Colonic mucosa (tissue), 4 donors: ENCODE data around the gene ATG4A. TPM values are rescaled to one million over a fixed set of nuclear protein-coding genes. Genes with fewer than 3 reads are reported as not detected.

Experiments
- DNase-seq: peaks from one replicate; pipeline ENCODE4 v3.0.0-alpha.2; 2020
- H3K27ac ChIP-seq: fragments of 200-600 bp; one replicate; pipeline ENCODE4 v1.8.0; 2021
- H3K27me3 ChIP-seq: fragments of 200-600 bp; one replicate; pipeline ENCODE4 v1.8.0; 2021
- H3K36me3 ChIP-seq: fragments of 200-600 bp; one replicate; pipeline ENCODE4 v1.8.0; 2021
- H3K4me1 ChIP-seq: fragments of 200-600 bp; one replicate; pipeline ENCODE4 v1.8.0; 2021; ENCODE audit warnings: mild to moderate bottlenecking
- H3K4me3 ChIP-seq: fragments of 200-600 bp; one replicate; pipeline ENCODE4 v1.8.0; 2021
- H3K9ac ChIP-seq, 2 donors: one replicate each; pipeline ENCODE4 v1.7.0; 2013; ENCODE audit warnings: control low read depth in 2 of 2, low read depth in 2 of 2, low read length in 2 of 2
- H3K9me3 ChIP-seq: fragments of 200-600 bp; one replicate; pipeline ENCODE4 v1.8.0; 2021
- intact Hi-C: fragments of 100-400 bp; cut with DNase I; formaldehyde crosslinking; loops from one replicate; pipeline ENCODE4 v1.14.1; 2022
- total RNA-seq, 2 donors: library from RNA; stranded (reverse); fragmentation: NEBNext Ultra II Directional in 1 of 2; extraction: Animal tissue kit (Norgen Biotek cat#: 25700) in 1 of 2; gene quantifications; one replicate each; pipeline ENCODE4 v1.2.1, GENCODE V29; 2021
- TF ChIP-seq, protein P1 (sequence below): fragments of 200-600 bp; IDR thresholded peaks from one replicate; pipeline ENCODE4 v1.8.0; 2022; ENCODE audit warnings: antibody characterized with exemption, mild to moderate bottlenecking
- donor health status: healthy.
- donor health status: DM: no; HTN: no; CAD: no.
- donor health status: DM: no; HTN: no; CAD: no.

ATG4A gene
- total RNA-seq, 2 donors from 2014 or later = 15.7 to 19.0 TPM

DNA sequence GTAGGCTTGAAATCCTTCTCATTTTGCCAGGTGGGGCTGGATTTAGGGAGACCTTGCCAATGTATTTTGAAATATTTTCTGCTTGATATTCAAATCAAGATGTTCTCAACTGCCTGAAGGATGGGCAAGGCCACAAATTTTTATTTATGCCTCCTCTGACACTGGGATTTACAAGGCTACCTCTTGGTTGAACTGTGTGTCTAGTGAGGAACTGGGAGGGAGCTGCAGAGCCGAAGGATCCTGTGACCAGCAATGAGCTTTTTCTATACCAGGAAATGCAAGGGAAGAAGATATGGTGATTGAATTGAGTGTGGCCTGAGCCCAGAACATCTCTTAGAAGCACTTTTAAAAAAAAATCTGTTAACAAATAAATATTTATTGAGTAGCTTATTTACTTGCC is 31.8 kb upstream of the ATG4A start:
- TF ChIP-seq, protein P1, sequence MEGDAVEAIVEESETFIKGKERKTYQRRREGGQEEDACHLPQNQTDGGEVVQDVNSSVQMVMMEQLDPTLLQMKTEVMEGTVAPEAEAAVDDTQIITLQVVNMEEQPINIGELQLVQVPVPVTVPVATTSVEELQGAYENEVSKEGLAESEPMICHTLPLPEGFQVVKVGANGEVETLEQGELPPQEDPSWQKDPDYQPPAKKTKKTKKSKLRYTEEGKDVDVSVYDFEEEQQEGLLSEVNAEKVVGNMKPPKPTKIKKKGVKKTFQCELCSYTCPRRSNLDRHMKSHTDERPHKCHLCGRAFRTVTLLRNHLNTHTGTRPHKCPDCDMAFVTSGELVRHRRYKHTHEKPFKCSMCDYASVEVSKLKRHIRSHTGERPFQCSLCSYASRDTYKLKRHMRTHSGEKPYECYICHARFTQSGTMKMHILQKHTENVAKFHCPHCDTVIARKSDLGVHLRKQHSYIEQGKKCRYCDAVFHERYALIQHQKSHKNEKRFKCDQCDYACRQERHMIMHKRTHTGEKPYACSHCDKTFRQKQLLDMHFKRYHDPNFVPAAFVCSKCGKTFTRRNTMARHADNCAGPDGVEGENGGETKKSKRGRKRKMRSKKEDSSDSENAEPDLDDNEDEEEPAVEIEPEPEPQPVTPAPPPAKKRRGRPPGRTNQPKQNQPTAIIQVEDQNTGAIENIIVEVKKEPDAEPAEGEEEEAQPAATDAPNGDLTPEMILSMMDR = no peak
- no peaks in the 10 kb centered on the region for H3K36me3 ChIP-seq
- no peaks in the 10 kb centered on the region for H3K4me1 ChIP-seq
- no peak overlapping the region for H3K27ac ChIP-seq
- H3K9me3 ChIP-seq = no peaks in the 10 kb centered on the region
- no peak overlapping the region for H3K9ac ChIP-seq
- intact Hi-C loops = no loop called here
- H3K4me3 ChIP-seq = no peak overlapping the region
- H3K27me3 ChIP-seq = no peaks in the 10 kb centered on the region
- no peak for DNase-seq

DNA sequence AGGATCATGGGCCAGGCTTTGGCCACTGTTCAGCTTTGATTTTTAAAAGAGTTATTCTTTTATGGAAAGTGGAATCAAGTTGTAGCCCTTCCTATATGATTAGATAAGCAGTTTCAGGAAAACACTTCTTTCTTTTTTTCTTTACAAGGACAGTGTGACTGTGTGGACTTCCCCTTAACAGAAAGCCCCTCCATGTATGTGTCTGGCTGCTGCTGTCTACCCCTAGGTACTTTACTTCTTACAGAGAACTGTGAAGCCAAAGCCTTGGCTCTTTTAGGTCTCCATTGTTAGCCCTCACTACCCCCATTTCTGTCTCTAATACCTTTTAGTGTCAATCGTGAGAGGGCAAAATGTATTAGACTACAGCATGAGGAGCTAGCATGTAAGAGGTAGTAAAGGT is 27.6 kb upstream of the ATG4A start:
- intact Hi-C loops = no loop called here
- Histone ChIP-seq H3K4me3 (no peak overlapping the region), H3K9me3 (no peaks in the 10 kb centered on the region), H3K27ac (no peak overlapping the region), H3K27me3 (peaks cover 3% of the 10 kb centered on the region), H3K36me3 (no peaks in the 10 kb centered on the region), H3K9ac (no peak overlapping the region), H3K4me1 (no peaks in the 10 kb centered on the region)
- TF ChIP-seq, protein P1 = no peak
- DNase-seq = no peak

DNA sequence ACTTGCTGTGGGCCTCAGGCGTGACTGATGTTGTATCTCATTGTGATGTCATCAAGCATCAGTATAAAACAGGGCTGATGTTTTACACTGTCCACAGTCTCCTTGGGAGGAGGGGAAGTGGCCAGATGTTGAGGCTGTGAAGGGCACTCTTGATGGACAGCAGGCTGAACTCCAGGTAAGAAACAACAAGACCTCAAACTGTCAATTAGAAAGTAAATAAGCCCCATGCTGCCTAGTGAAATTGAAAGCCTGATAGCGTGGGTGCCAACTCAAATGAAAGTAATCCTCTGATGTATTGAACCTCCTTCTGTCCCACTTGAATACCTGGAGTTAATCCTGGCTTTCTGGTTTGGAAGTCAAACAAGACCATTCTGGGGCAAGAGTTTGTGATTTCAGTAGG is 27.0 kb upstream of the ATG4A start:
- intact Hi-C loops = loop anchor here (5.0 kb wide), 1 partner anchor 47 kb away; no protein-coding TSS in a partner anchor

DNA sequence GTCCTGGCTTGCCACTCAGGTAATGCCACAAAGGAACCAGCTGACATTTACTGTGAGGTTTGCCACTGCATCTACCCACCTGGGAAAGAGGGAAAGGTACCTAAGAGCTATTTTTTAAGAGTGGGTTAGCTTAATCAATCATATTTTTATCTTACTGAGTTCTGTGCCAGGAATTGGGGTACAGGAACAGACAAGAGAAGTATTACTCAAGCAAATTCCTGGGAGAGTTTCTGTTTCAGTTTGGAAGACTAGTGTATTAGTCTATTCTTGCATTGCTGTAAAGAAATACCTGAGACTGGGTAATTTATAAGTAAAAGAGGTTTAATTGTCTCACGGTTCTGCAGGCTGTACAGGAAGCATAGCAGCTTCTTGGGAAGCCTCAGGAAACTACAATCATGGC is 23.5 kb upstream of the ATG4A start:
- Histone ChIP-seq H3K9me3 (no peaks in the 10 kb centered on the region), H3K27ac (no peak overlapping the region), H3K27me3 (peaks cover 3% of the 10 kb centered on the region), H3K36me3 (no peaks in the 10 kb centered on the region), H3K9ac (no peak overlapping the region), H3K4me1 (no peaks in the 10 kb centered on the region), H3K4me3 (no peak overlapping the region)
- DNase-seq = no peak
- intact Hi-C loops = loop anchor here (5.0 kb wide), 1 partner anchor 51 kb away; no protein-coding TSS in a partner anchor
- TF ChIP-seq, protein P1 = no peak

More for the DNA sequence above, 27.0 kb upstream of the ATG4A start:
- Histone ChIP-seq H3K4me3 (no peak overlapping the region), H3K27me3 (peaks cover 3% of the 10 kb centered on the region), H3K9me3 (no peaks in the 10 kb centered on the region), H3K27ac (no peak overlapping the region), H3K36me3 (no peaks in the 10 kb centered on the region), H3K4me1 (no peaks in the 10 kb centered on the region), H3K9ac (no peak overlapping the region)
- TF ChIP-seq, protein P1 = no peak
- no peak for DNase-seq

DNA sequence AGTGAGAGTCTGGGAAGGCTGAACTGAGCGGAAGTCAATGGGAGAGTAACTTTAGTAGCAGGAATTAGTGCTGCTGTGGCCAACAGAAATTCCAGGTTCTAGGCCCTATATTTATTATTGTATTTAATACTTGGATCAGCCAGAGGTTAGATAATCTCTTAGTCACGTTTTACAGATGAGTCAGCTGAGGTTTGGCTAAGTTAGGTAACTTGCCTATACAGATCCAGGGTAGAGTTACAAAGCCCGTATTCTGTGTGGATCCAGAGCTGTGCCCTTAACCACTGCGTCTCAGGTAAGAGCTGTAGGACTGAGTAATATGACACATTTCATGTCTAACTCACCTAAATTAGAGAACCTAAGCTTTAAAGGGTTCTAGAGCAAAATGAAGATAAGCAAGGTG is 20.7 kb upstream of the ATG4A start:
- no peak overlapping the region for H3K4me3 ChIP-seq
- no peaks in the 10 kb centered on the region for H3K9me3 ChIP-seq
- H3K27ac ChIP-seq = no peak overlapping the region
- no peaks in the 10 kb centered on the region for H3K4me1 ChIP-seq
- DNase-seq = no peak
- H3K36me3 ChIP-seq = no peaks in the 10 kb centered on the region
- TF ChIP-seq, protein P1 = no peak
- no peak overlapping the region for H3K9ac ChIP-seq
- intact Hi-C loops = no loop called here
- peaks cover 2% of the 10 kb centered on the region for H3K27me3 ChIP-seq

DNA sequence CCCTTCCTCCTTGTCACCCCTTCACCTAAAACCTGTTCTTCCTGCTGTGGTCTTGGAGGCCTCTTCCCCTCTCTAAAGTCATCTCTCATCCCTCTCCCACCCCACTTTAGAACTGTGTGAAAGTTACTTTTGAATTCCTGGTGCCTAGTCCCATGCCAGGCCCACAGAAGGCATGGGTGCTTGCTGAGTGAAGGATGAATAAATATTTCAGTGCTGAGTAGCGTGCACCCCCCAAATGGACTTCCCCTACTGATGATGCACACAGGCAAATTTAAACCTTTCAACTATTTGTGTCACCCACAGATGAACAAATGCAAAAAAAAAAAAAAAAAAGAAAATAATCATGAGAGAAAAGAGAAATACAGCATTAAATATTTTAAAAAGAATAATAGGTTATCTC is 20.0 kb upstream of the ATG4A start:
- TF ChIP-seq, protein P1 = no peak
- no peak overlapping the region for H3K9ac ChIP-seq
- DNase-seq = no peak
- no peaks in the 10 kb centered on the region for H3K27me3 ChIP-seq
- no peaks in the 10 kb centered on the region for H3K36me3 ChIP-seq
- H3K4me3 ChIP-seq = no peak overlapping the region
- intact Hi-C loops = no loop called here
- H3K4me1 ChIP-seq = no peaks in the 10 kb centered on the region
- no peak overlapping the region for H3K27ac ChIP-seq
- H3K9me3 ChIP-seq = no peaks in the 10 kb centered on the region
